Natural killer cell (primary cell): ENCODE data around the gene HDAC1. TPM values are rescaled to one million over a fixed set of nuclear protein-coding genes. Genes with fewer than 3 reads are reported as not detected.

ENCODE experiments used
- ATAC-seq, 3 donors: fragments of 150-1000 bp in 2 of 3; fragments of 200-7000 bp in 1 of 3; cut with Tn5 transposase; 1 replicate in 1 of 3; 2 replicates in 2 of 3; pipeline ENCODE4 v1.10.0; 2021; ENCODE audit warnings: mild to moderate bottlenecking in 2 of 3, moderate library complexity in 2 of 3
- DNase-seq, 2 donors: peaks; one replicate each; pipeline versions ENCODE4 v3.0.0 to v3.0.0-alpha.2; 2013 to 2021; ENCODE audit warnings: mixed read lengths in 1 of 2
- H3K27ac ChIP-seq: one replicate; pipeline ENCODE4 v1.5.1; 2013; ENCODE audit warnings: mild to moderate bottlenecking, low read length
- H3K27me3 ChIP-seq: one replicate; pipeline ENCODE4 v1.6.1; 2013; ENCODE audit warnings: low read length; ENCODE audit not compliant: control insufficient read depth, insufficient read depth
- H3K36me3 ChIP-seq: one replicate; pipeline ENCODE4 v1.6.1; 2013; ENCODE audit warnings: low read length; ENCODE audit not compliant: control insufficient read depth, insufficient read depth
- H3K4me1 ChIP-seq: one replicate; pipeline ENCODE4 v1.6.1; 2013; ENCODE audit warnings: low read length; ENCODE audit not compliant: control insufficient read depth, insufficient read depth
- H3K4me3 ChIP-seq: one replicate; pipeline ENCODE4 v1.5.1; 2013; ENCODE audit warnings: low read length
- H3K9me3 ChIP-seq: one replicate; pipeline ENCODE4 v1.6.1; 2013; ENCODE audit warnings: low read length; ENCODE audit not compliant: control insufficient read depth, insufficient read depth
- H3K27ac Mint-ChIP-seq, 2 donors: one replicate each; pipeline ENCODE4 v1.8.0; 2022; ENCODE audit warnings: mild to moderate bottlenecking in 2 of 2, mixed read lengths in 2 of 2, moderate library complexity in 1 of 2
- H3K27me3 Mint-ChIP-seq, 2 donors: one replicate each; pipeline ENCODE4 v1.8.0; 2022; ENCODE audit warnings: low read depth in 2 of 2, mixed read lengths in 2 of 2
- H3K36me3 Mint-ChIP-seq: one replicate; pipeline ENCODE4 v1.8.0; 2022; ENCODE audit warnings: mixed read lengths
- H3K4me1 Mint-ChIP-seq, 2 donors: one replicate each; pipeline ENCODE4 v1.8.0; 2022; ENCODE audit warnings: mixed read lengths in 2 of 2
- H3K4me3 Mint-ChIP-seq: one replicate; pipeline ENCODE4 v1.8.0; 2022; ENCODE audit warnings: mild to moderate bottlenecking, moderate library complexity, mixed read lengths
- H3K9me3 Mint-ChIP-seq, 2 donors: one replicate each; pipeline ENCODE4 v1.8.0; 2022; ENCODE audit warnings: mixed read lengths in 2 of 2
- WGBS: methylation state at CpG from one replicate; pipeline ENCODE4 v1.1.7; 2013; ENCODE audit warnings: missing lambda C conversion rate; ENCODE audit not compliant: insufficient coverage; 5-methylcytosine and 5-hydroxymethylcytosine counted together
- intact Hi-C: fragments of 100-400 bp; cut with micrococcal nuclease; formaldehyde crosslinking; loops from one replicate; pipeline ENCODE4 v1.14.2; 2022
- total RNA-seq, 4 donors: library from RNA; stranded (reverse); fragments of 120-200 nt in 1 of 4; gene quantifications; one replicate each; pipeline versions ENCODE4 v1.2.3 to v1.2.4, GENCODE V29; 2013 to 2022
- TF ChIP-seq, protein P1 (sequence below): fragments of 200-600 bp; IDR thresholded peaks from one replicate; pipeline ENCODE4 v1.8.0; 2022; ENCODE audit warnings: antibody characterized with exemption

HDAC1 gene
- total RNA-seq, 3 donors from 2014 or later (not counting 1 experiment from before 2014, with no cell fraction given): 110 to 133 (median 125) TPM

- H3K27ac Mint-ChIP-seq: peak overlapping the region; percentile 68 to 77
- Histone ChIP-seq H3K36me3 (peaks cover 62% of the 10 kb centered on the region), H3K4me1 (peaks cover 13% of the 10 kb centered on the region), H3K4me3 (no peak overlapping the region), H3K27ac (no peak overlapping the region), H3K9me3 (no peaks in the 10 kb centered on the region), H3K27me3 (no peaks in the 10 kb centered on the region)
- no peak overlapping the region for H3K4me3 Mint-ChIP-seq
- DNase-seq: peak in 1 of 2 donors; percentile 85
- TF ChIP-seq, protein P1, sequence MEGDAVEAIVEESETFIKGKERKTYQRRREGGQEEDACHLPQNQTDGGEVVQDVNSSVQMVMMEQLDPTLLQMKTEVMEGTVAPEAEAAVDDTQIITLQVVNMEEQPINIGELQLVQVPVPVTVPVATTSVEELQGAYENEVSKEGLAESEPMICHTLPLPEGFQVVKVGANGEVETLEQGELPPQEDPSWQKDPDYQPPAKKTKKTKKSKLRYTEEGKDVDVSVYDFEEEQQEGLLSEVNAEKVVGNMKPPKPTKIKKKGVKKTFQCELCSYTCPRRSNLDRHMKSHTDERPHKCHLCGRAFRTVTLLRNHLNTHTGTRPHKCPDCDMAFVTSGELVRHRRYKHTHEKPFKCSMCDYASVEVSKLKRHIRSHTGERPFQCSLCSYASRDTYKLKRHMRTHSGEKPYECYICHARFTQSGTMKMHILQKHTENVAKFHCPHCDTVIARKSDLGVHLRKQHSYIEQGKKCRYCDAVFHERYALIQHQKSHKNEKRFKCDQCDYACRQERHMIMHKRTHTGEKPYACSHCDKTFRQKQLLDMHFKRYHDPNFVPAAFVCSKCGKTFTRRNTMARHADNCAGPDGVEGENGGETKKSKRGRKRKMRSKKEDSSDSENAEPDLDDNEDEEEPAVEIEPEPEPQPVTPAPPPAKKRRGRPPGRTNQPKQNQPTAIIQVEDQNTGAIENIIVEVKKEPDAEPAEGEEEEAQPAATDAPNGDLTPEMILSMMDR: no peak
- no peaks in the 10 kb centered on the region for H3K9me3 Mint-ChIP-seq
- peaks cover 12 to 22% of the 10 kb centered on the region in 2 donors for H3K4me1 Mint-ChIP-seq
- 51% methylated on average over 4 of the region's 5 CpGs for WGBS
- H3K36me3 Mint-ChIP-seq: no peaks in the 10 kb centered on the region
- no peaks in the 10 kb centered on the region for H3K27me3 Mint-ChIP-seq
- intact Hi-C loops: loop anchor here (1.0 kb wide), 1 partner anchor 37 kb away; no protein-coding TSS in a partner anchor
- peak; percentile 68 to 71 (median 70) for ATAC-seq
Measured at GRCh38 chr1:32372149-32372756, 80.4 kb downstream of the HDAC1 start.

GRCh38 chr1:32373996-32374592 lies 82.2 kb downstream of the HDAC1 start:
- DNase-seq (no peak), ATAC-seq (no peak)
- TF ChIP-seq, protein P1: no peak
- Mint-ChIP-seq H3K4me1 (peaks cover 12 to 22% of the 10 kb centered on the region in 2 donors), H3K27me3 (no peaks in the 10 kb centered on the region), H3K36me3 (peaks cover 4% of the 10 kb centered on the region), H3K9me3 (no peaks in the 10 kb centered on the region), H3K27ac (no peak overlapping the region), H3K4me3 (no peak overlapping the region)
- Histone ChIP-seq H3K9me3 (no peaks in the 10 kb centered on the region), H3K4me1 (peaks cover 13% of the 10 kb centered on the region), H3K4me3 (no peak overlapping the region), H3K27me3 (no peaks in the 10 kb centered on the region), H3K27ac (no peak overlapping the region), H3K36me3 (peaks cover 65% of the 10 kb centered on the region)
- 91% methylated on average over 1 of the region's 1 CpG for WGBS
- intact Hi-C loops: no loop called here

DNA sequence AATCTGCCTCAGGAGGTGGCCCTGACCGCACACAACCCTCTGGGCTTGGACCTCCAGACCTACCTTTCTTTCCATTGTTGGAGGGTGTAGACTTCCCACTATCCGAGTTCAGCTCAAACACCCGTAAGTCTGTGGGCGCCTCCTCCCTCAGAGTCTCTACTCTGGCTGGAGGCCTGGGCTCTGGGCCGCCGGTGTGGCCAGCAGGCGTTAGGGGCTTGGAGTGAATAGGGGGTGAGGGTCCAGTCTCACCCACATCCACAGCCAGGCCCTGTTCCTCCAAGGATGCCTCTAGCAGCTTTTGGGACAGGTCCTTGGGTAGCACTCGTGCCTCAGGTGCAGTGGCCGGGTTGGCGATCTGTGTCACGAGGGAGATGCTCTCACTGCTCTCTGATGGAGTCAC lies 84.3 kb downstream of the HDAC1 start:
- Mint-ChIP-seq H3K9me3 (no peaks in the 10 kb centered on the region), H3K36me3 (peaks cover 14% of the 10 kb centered on the region), H3K27ac (no peak overlapping the region), H3K4me3 (no peak overlapping the region), H3K27me3 (no peaks in the 10 kb centered on the region), H3K4me1 (peaks cover 12 to 22% of the 10 kb centered on the region in 2 donors)
- Histone ChIP-seq H3K27ac (no peak overlapping the region), H3K4me3 (no peak overlapping the region), H3K4me1 (peaks cover 13% of the 10 kb centered on the region), H3K27me3 (no peaks in the 10 kb centered on the region), H3K36me3 (peaks cover 75% of the 10 kb centered on the region), H3K9me3 (no peaks in the 10 kb centered on the region)
- 95% methylated on average over 9 of the region's 11 CpGs for WGBS
- intact Hi-C loops: no loop called here
- TF ChIP-seq, protein P1: no peak
- DNase-seq: no peak
- no peak for ATAC-seq
